Stimulated activated naive CD4-positive, alpha-beta T cell (primary cell): ENCODE data around the gene AP3B2.
"Not testable (repeated sequence)": the region's sequence is repeated elsewhere in the genome, so short reads cannot be mapped to it uniquely, and the experiment has no call there.

Experiments
- DNase-seq, 6 experiments: peaks; one replicate each; lab custom pipeline; 2025; lab: John Stamatoyannopoulos, UW

AP3B2 gene

GRCh38 chr15:82709421-82710207 is at the start of gene AP3B2:
TSS of gene AP3B2 (minus strand) at chr15:82709875. CDS start at chr15:82709706, 169 bp downstream.
- peak; percentile 39 to 57 (median 52) for DNase-seq

- no peak for DNase-seq
Observed at GRCh38 chr15:82751308-82751707, 41.6 kb upstream of the AP3B2 start.

GRCh38 chr15:82750831-82751180 is 41.1 kb upstream of the AP3B2 start:
- DNase-seq = peak in 1 of 6 experiments; percentile 15

GRCh38 chr15:82749951-82750830 is 40.5 kb upstream of the AP3B2 start:
- peak; percentile 60 to 74 (median 66) for DNase-seq

GRCh38 chr15:82748315-82748714 is 38.6 kb upstream of the AP3B2 start:
- DNase-seq = no peak

- DNase-seq = no peak
Observed at GRCh38 chr15:82743810-82744209, 34.1 kb upstream of the AP3B2 start.

- DNase-seq = no peak
Observed at GRCh38 chr15:82742134-82742533, 32.5 kb upstream of the AP3B2 start.

- DNase-seq = no peak
Observed at GRCh38 chr15:82739086-82739485, 29.4 kb upstream of the AP3B2 start.

GRCh38 chr15:82737975-82738374 is 28.3 kb upstream of the AP3B2 start:
- no peak for DNase-seq

GRCh38 chr15:82731527-82731926 is 21.9 kb upstream of the AP3B2 start:
- no peak for DNase-seq

- DNase-seq = no peak
Observed at GRCh38 chr15:82730022-82730530, 20.4 kb upstream of the AP3B2 start.

- no peak for DNase-seq
Observed at GRCh38 chr15:82726816-82727215, 17.1 kb upstream of the AP3B2 start.

- DNase-seq = no peak
Observed at GRCh38 chr15:82715003-82715402, 5.3 kb upstream of the AP3B2 start.

- DNase-seq = no peak
Observed at GRCh38 chr15:82714016-82714415, 4.3 kb upstream of the AP3B2 start.

- no peak for DNase-seq
Observed at GRCh38 chr15:82712036-82712435, 2.4 kb upstream of the AP3B2 start.

- DNase-seq = no peak
Observed at GRCh38 chr15:82710926-82711490, 1.3 kb upstream of the AP3B2 start.

GRCh38 chr15:82710208-82710555 is 507 bp upstream of the AP3B2 start:
- DNase-seq = no peak

GRCh38 chr15:82709081-82709420 is 624 bp downstream of the AP3B2 start:
- DNase-seq = peak in 1 of 6 experiments; percentile 42

GRCh38 chr15:82705856-82706255 is 3.8 kb downstream of the AP3B2 start:
- not testable (repeated sequence) for DNase-seq

GRCh38 chr15:82699726-82700125 is 9.9 kb downstream of the AP3B2 start:
- DNase-seq = no peak

GRCh38 chr15:82698711-82699345 is 10.8 kb downstream of the AP3B2 start:
- no peak for DNase-seq

- DNase-seq = no peak
Observed at GRCh38 chr15:82697735-82698407, 11.8 kb downstream of the AP3B2 start.
